Activated CD4-positive, alpha-beta memory T cell treated with anti-CD3 and anti-CD28 coated beads for 36 hours (primary cell): ENCODE data around the gene CALR. TPM values are rescaled to one million over a fixed set of nuclear protein-coding genes. Genes with fewer than 3 reads are reported as not detected.
"Not testable (repeated sequence)": the region's sequence is repeated elsewhere in the genome, so short reads cannot be mapped to it uniquely, and the experiment has no call there.

Source experiments
- CTCF ChIA-PET: fragments of 350-600 bp; sonication (Branson Sonifier 250); formaldehyde crosslinking; loops from one replicate; lab custom pipeline; 2021; ENCODE audit warnings: antibody characterized with exemption, inconsistent platforms; lab: Charles Lee
- POLR2A ChIA-PET: fragments of 350-600 bp; sonication (Branson Sonifier 250); formaldehyde crosslinking; loops from one replicate; lab custom pipeline; 2021; ENCODE audit warnings: antibody characterized with exemption; lab: Charles Lee
- DNase-seq: peaks from one replicate; pipeline ENCODE4 v3.0.0-alpha.2; 2020
- H3K27ac Mint-ChIP-seq: one replicate; pipeline ENCODE4 v1.8.0; 2021; ENCODE audit warnings: mixed read lengths
- H3K27me3 Mint-ChIP-seq: one replicate; pipeline ENCODE4 v1.8.0; 2021; ENCODE audit warnings: mixed read lengths
- H3K36me3 Mint-ChIP-seq: one replicate; pipeline ENCODE4 v1.8.0; 2021; ENCODE audit warnings: mixed read lengths
- H3K4me1 Mint-ChIP-seq: one replicate; pipeline ENCODE4 v1.8.0; 2021; ENCODE audit warnings: low read depth, mixed read lengths
- H3K4me3 Mint-ChIP-seq: one replicate; pipeline ENCODE4 v1.8.0; 2021; ENCODE audit warnings: mild to moderate bottlenecking, mixed read lengths
- H3K9me3 Mint-ChIP-seq: one replicate; pipeline ENCODE4 v1.8.0; 2021; ENCODE audit warnings: mixed read lengths
- intact Hi-C: fragments of 100-400 bp; cut with micrococcal nuclease; formaldehyde crosslinking; loops from one replicate; pipeline ENCODE4 v1.15.1; 2023
- total RNA-seq, 2 experiments: library from RNA; stranded (reverse); gene quantifications; one replicate each; pipeline ENCODE4 v1.2.3, GENCODE V29; 2021

The CALR gene
- total RNA-seq, 2 experiments from 2014 or later: 625 to 642 TPM

- intact Hi-C loops: no loop called here
- peak; percentile 68 for DNase-seq
- Mint-ChIP-seq H3K4me1 (peaks cover 15% of the 10 kb centered on the region), H3K27ac (peak overlapping the region; percentile 78), H3K27me3 (no peaks in the 10 kb centered on the region), H3K4me3 (no peak overlapping the region), H3K36me3 (peaks cover under 1% of the 10 kb centered on the region), H3K9me3 (peaks cover 3% of the 10 kb centered on the region)
- ChIA-PET POLR2A (interaction anchor here (1.0 to 1.9 kb wide), 5 partner anchors 16 to 108 kb away, joined by 3 to 5 read pairs (median 4); partner anchors contain the start of genes FARSA, GCDH and RNASEH2A), CTCF (interaction anchor here (0.6 to 2.6 kb wide), 6 partner anchors 23 to 139 kb away, joined by 3 to 12 read pairs (median 5); partner anchors contain the start of gene GCDH)
Observed at GRCh38 chr19:12913851-12914690, 24.3 kb upstream of the CALR start.

GRCh38 chr19:12915860-12916259 lies 22.5 kb upstream of the CALR start:
- ChIA-PET POLR2A (interaction anchor here (0.6 to 1.9 kb wide), 2 partner anchors 14 to 945 kb away, joined by 4 to 5 read pairs; no protein-coding TSS in a partner anchor), CTCF (interaction anchor here (0.8 kb wide), 1 partner anchor 49 kb away, joined by 3 read pairs; no protein-coding TSS in a partner anchor)
- H3K27me3 Mint-ChIP-seq, intact Hi-C loops, H3K9me3 Mint-ChIP-seq, H3K36me3 Mint-ChIP-seq, H3K27ac Mint-ChIP-seq, H3K4me3 Mint-ChIP-seq, DNase-seq: not testable (repeated sequence)
- H3K4me1 Mint-ChIP-seq: peaks cover 19% of the 10 kb centered on the region

GRCh38 chr19:12918253-12918652 lies 20.2 kb upstream of the CALR start:
- Mint-ChIP-seq H3K27me3 (no peaks in the 10 kb centered on the region), H3K9me3 (peaks cover 5% of the 10 kb centered on the region), H3K4me3 (peak overlapping the region; percentile 54), H3K36me3 (peaks cover 12% of the 10 kb centered on the region), H3K4me1 (peaks cover 17% of the 10 kb centered on the region), H3K27ac (peak overlapping the region; percentile 80)
- POLR2A ChIA-PET: no interaction called here
- no peak for DNase-seq
- CTCF ChIA-PET: interaction anchor here (1.0 kb wide), 1 partner anchor 28 kb away, joined by 3 read pairs; the partner anchor contains the start of gene GCDH
- intact Hi-C loops: no loop called here

GRCh38 chr19:12921047-12921446 lies 17.4 kb upstream of the CALR start:
- H3K27me3 Mint-ChIP-seq: no peaks in the 10 kb centered on the region
- no peak overlapping the region for H3K27ac Mint-ChIP-seq
- ChIA-PET CTCF (interaction anchor here (1.1 to 1.5 kb wide), 2 partner anchors 44 to 155 kb away, joined by 3 read pairs; no protein-coding TSS in a partner anchor), POLR2A (interaction anchor here (1.1 kb wide), 1 partner anchor 12 kb away, joined by 4 read pairs; no protein-coding TSS in a partner anchor)
- peaks cover 7% of the 10 kb centered on the region for H3K4me1 Mint-ChIP-seq
- intact Hi-C loops: no loop called here
- no peak for DNase-seq
- no peak overlapping the region for H3K4me3 Mint-ChIP-seq
- H3K9me3 Mint-ChIP-seq: peaks cover 5% of the 10 kb centered on the region
- H3K36me3 Mint-ChIP-seq: peaks cover 26% of the 10 kb centered on the region

GRCh38 chr19:12922959-12923358 lies 15.4 kb upstream of the CALR start:
- Mint-ChIP-seq H3K9me3 (peaks cover 5% of the 10 kb centered on the region), H3K36me3 (peaks cover 37% of the 10 kb centered on the region), H3K27ac (no peak overlapping the region), H3K27me3 (no peaks in the 10 kb centered on the region), H3K4me1 (peaks cover 7% of the 10 kb centered on the region), H3K4me3 (no peak overlapping the region)
- CTCF ChIA-PET: no interaction called here
- POLR2A ChIA-PET: no interaction called here
- no peak for DNase-seq
- intact Hi-C loops: no loop called here

- Mint-ChIP-seq H3K9me3 (no peaks in the 10 kb centered on the region), H3K36me3 (peaks cover 48% of the 10 kb centered on the region), H3K27me3 (no peaks in the 10 kb centered on the region), H3K4me1 (peaks cover 2% of the 10 kb centered on the region), H3K27ac (no peak overlapping the region), H3K4me3 (no peak overlapping the region)
- intact Hi-C loops: no loop called here
- no peak for DNase-seq
- ChIA-PET POLR2A (no interaction called here), CTCF (interaction anchor here (0.6 kb wide), 1 partner anchor 100 kb away, joined by 4 read pairs; no protein-coding TSS in a partner anchor)
Observed at GRCh38 chr19:12924621-12925310, 13.6 kb upstream of the CALR start.

GRCh38 chr19:12930002-12930645 lies 8.3 kb upstream of the CALR start:
- DNase-seq: no peak
- Mint-ChIP-seq H3K27ac (no peak overlapping the region), H3K4me1 (peaks cover 23% of the 10 kb centered on the region), H3K27me3 (no peaks in the 10 kb centered on the region), H3K36me3 (peaks cover 43% of the 10 kb centered on the region), H3K4me3 (no peak overlapping the region), H3K9me3 (no peaks in the 10 kb centered on the region)
- CTCF ChIA-PET: no interaction called here
- POLR2A ChIA-PET: interaction anchor here (0.8 kb wide), 1 partner anchor 15 kb away, joined by 5 read pairs; no protein-coding TSS in a partner anchor
- intact Hi-C loops: no loop called here

GRCh38 chr19:12932392-12933286 lies 5.8 kb upstream of the CALR start:
- POLR2A ChIA-PET: interaction anchor here (0.7 to 2.2 kb wide), 11 partner anchors 11 to 210 kb away, joined by 3 to 14 read pairs (median 3); partner anchors contain the start of genes KLF1 and SYCE2
- no peaks in the 10 kb centered on the region for H3K9me3 Mint-ChIP-seq
- intact Hi-C loops: loop anchor here (2.0 kb wide), 1 partner anchor 32 kb away; no protein-coding TSS in a partner anchor
- H3K27ac Mint-ChIP-seq: peak overlapping the region; percentile 82
- H3K4me3 Mint-ChIP-seq: peak overlapping the region; percentile 96
- CTCF ChIA-PET: interaction anchor here (0.6 to 2.7 kb wide), 13 partner anchors 13 to 175 kb away, joined by 3 to 21 read pairs (median 3); partner anchors contain the start of gene RAD23A
- H3K36me3 Mint-ChIP-seq: peaks cover 32% of the 10 kb centered on the region
- no peaks in the 10 kb centered on the region for H3K27me3 Mint-ChIP-seq
- H3K4me1 Mint-ChIP-seq: peaks cover 28% of the 10 kb centered on the region
- DNase-seq: no peak

- Mint-ChIP-seq H3K4me1 (peaks cover 33% of the 10 kb centered on the region), H3K36me3 (peaks cover 29% of the 10 kb centered on the region), H3K4me3 (peak within 1 kb of the TSS; percentile 96), H3K27me3 (no peaks in the 10 kb centered on the region), H3K9me3 (no peaks in the 10 kb centered on the region), H3K27ac (peak within 1 kb of the TSS; percentile 82)
- ChIA-PET CTCF (interaction anchor here (0.8 to 2.7 kb wide), 6 partner anchors 13 to 173 kb away, joined by 3 to 21 read pairs (median 4); partner anchors contain the start of gene RAD23A), POLR2A (interaction anchor here (0.6 to 2.2 kb wide), 13 partner anchors 10 to 252 kb away, joined by 3 to 14 read pairs (median 3); partner anchors contain the start of genes DHPS, KLF1 and SYCE2)
- intact Hi-C loops: loop anchor here (2.0 kb wide), 1 partner anchor 31 kb away; no protein-coding TSS in a partner anchor
- peak; percentile 95 for DNase-seq
Observed at GRCh38 chr19:12933287-12934072, 4.9 kb upstream of the CALR start, which contains the start of gene FARSA. TSS of gene FARSA (minus strand) at chr19:12933711. CDS start at chr19:12933696, 15 bp downstream.

GRCh38 chr19:12935071-12935470 lies 3.3 kb upstream of the CALR start:
- Mint-ChIP-seq H3K27ac (peak overlapping the region; percentile 51), H3K4me1 (peaks cover 46% of the 10 kb centered on the region), H3K27me3 (no peaks in the 10 kb centered on the region), H3K4me3 (no peak overlapping the region), H3K36me3 (peaks cover 35% of the 10 kb centered on the region), H3K9me3 (no peaks in the 10 kb centered on the region)
- no peak for DNase-seq
- ChIA-PET CTCF (no interaction called here), POLR2A (no interaction called here)
- intact Hi-C loops: loop anchor here (5.0 kb wide), 4 partner anchors 198 to 323 kb away; partner anchors contain the start of genes GET3, IER2, STX10 and TNPO2
